Suprapubic skin (tissue), 3 donors: ENCODE results near the gene ARHGAP31.

Experiments
- CTCF ChIP-seq, 2 donors: fragments of 200-600 bp in 1 of 2; fragments of 450-650 bp in 1 of 2; sonication (generic) in 1 of 2; IDR thresholded peaks; one replicate each; pipeline ENCODE4 v1.5.1; 2016 to 2019; ENCODE audit warnings: antibody characterized with exemption in 2 of 2, mild to moderate bottlenecking in 1 of 2, moderate library complexity in 1 of 2
- POLR2A ChIP-seq, 2 donors: fragments of 450-650 bp; IDR thresholded peaks; one replicate each; pipeline ENCODE4 v1.6.1; 2017; ENCODE audit warnings: antibody characterized with exemption in 2 of 2, mild to moderate bottlenecking in 2 of 2, moderate library complexity in 2 of 2

- TF ChIP-seq POLR2A (IDR thresholded peaks at IDR 0.05) = no peak
- TF ChIP-seq CTCF (IDR thresholded peaks at IDR 0.05) = no peak
Measured at GRCh38 chr3:119356646-119357045, 62.5 kb downstream of the ARHGAP31 start.
